GM12878 (cell line): ENCODE results near the gene ZBED2. TPM values are rescaled to one million over a fixed set of nuclear protein-coding genes. Genes with fewer than 3 reads are reported as not detected.

Source experiments
- ATF3 ChIP-seq: IDR thresholded peaks from 2 replicates; pipeline ENCODE4 v1.6.1; 2011; ENCODE audit warnings: low read depth, mild to moderate bottlenecking, low read length, moderate library complexity, borderline replicate concordance; ENCODE audit errors: extremely low read depth
- ATF7 ChIP-seq: fragments of 450-650 bp; IDR thresholded peaks from 2 replicates; pipeline ENCODE4 v1.6.1; 2016; ENCODE audit warnings: low read depth, mild to moderate bottlenecking
- BACH1 ChIP-seq: fragments of 450-650 bp; IDR thresholded peaks from 2 replicates; pipeline ENCODE4 v1.6.1; 2017; ENCODE audit warnings: mild to moderate bottlenecking, borderline replicate concordance
- CHD1 ChIP-seq: IDR thresholded peaks from 2 replicates; pipeline ENCODE4 v1.6.1; 2012; ENCODE audit warnings: low read depth, low read length, improper control_type of control experiment
- EED ChIP-seq: sonication (generic); IDR thresholded peaks from 2 replicates; pipeline ENCODE4 v1.6.1; 2016; ENCODE audit warnings: antibody characterized with exemption, low read depth
- EP300 ChIP-seq, 2 experiments: fragments of 150-350 bp in 1 of 2; IDR thresholded peaks; 2 replicates each; pipeline ENCODE4 v1.6.1; 2011 to 2012; ENCODE audit warnings: low read depth in 2 of 2, low read length in 2 of 2, borderline replicate concordance in 1 of 2, improper control_type of control experiment in 1 of 2, inconsistent platforms in 1 of 2; ENCODE audit not compliant: control insufficient read depth in 1 of 2
- FOXM1 ChIP-seq: IDR thresholded peaks from 2 replicates; pipeline ENCODE4 v1.6.1; 2012; ENCODE audit warnings: low read depth, mild to moderate bottlenecking, inconsistent platforms, low read length, moderate library complexity
- GABPA ChIP-seq: IDR thresholded peaks from 2 replicates; pipeline ENCODE4 v1.6.1; 2014; ENCODE audit warnings: antibody characterized with exemption, low read depth, mild to moderate bottlenecking, inconsistent platforms
- HCFC1 ChIP-seq: fragments of 150-350 bp; IDR thresholded peaks from 2 replicates; pipeline ENCODE4 v1.6.1; 2014; ENCODE audit warnings: low read length
- HDGF ChIP-seq: fragments of 450-650 bp; IDR thresholded peaks from 2 replicates; pipeline ENCODE4 v1.6.1; 2016; ENCODE audit warnings: antibody characterized with exemption
- IKZF1 ChIP-seq: fragments of 450-650 bp; conservative IDR thresholded peaks from 2 replicates; pipeline ENCODE4 v1.6.1; 2017; ENCODE audit warnings: antibody characterized with exemption, mild to moderate bottlenecking
- IRF4 ChIP-seq: IDR thresholded peaks from 2 replicates; pipeline ENCODE4 v1.6.1; 2011; ENCODE audit warnings: low read depth, low read length
- KDM1A ChIP-seq: fragments of 200-600 bp; sonication (generic); IDR thresholded peaks from 2 replicates; pipeline ENCODE4 v1.6.1; 2016; ENCODE audit warnings: borderline replicate concordance
- KLF5 ChIP-seq: fragments of 450-650 bp; IDR thresholded peaks from 2 replicates; pipeline ENCODE4 v1.6.1; 2014; ENCODE audit warnings: mild to moderate bottlenecking; ENCODE audit not compliant: partially characterized antibody
- LARP7 ChIP-seq: fragments of 450-650 bp; IDR thresholded peaks from 2 replicates; pipeline ENCODE4 v1.6.1; 2017; ENCODE audit warnings: mild to moderate bottlenecking
- MTA2 ChIP-seq: fragments of 450-650 bp; IDR thresholded peaks from 2 replicates; pipeline ENCODE4 v1.6.1; 2016; ENCODE audit warnings: low read depth, mild to moderate bottlenecking, moderate library complexity
- NBN ChIP-seq: fragments of 450-650 bp; IDR thresholded peaks from 2 replicates; pipeline ENCODE4 v1.6.1; 2016
- NRF1 ChIP-seq: conservative IDR thresholded peaks from 2 replicates; pipeline ENCODE4 v1.6.1; 2011; ENCODE audit warnings: mild to moderate bottlenecking, low read depth, low read length, improper control_type of control experiment
- PAX8 ChIP-seq: fragments of 450-650 bp; IDR thresholded peaks from 2 replicates; pipeline ENCODE4 v1.6.1; 2017; ENCODE audit warnings: mild to moderate bottlenecking, moderate library complexity
- POU2F2 ChIP-seq: IDR thresholded peaks from 3 replicates; pipeline ENCODE4 v1.6.1; 2011; ENCODE audit warnings: low read depth, mild to moderate bottlenecking, low read length, borderline replicate concordance
- RBBP5 ChIP-seq: fragments of 200-600 bp; sonication (generic); conservative IDR thresholded peaks from 2 replicates; pipeline ENCODE4 v1.6.1; 2016
- RFX5 ChIP-seq: IDR thresholded peaks from 2 replicates; pipeline ENCODE4 v1.6.1; 2011; ENCODE audit warnings: low read depth, low read length, improper control_type of control experiment
- SIN3A ChIP-seq: IDR thresholded peaks from 2 replicates; pipeline ENCODE4 v1.6.1; 2012; ENCODE audit warnings: low read depth, low read length, improper control_type of control experiment
- SMARCA5 ChIP-seq: fragments of 450-650 bp; IDR thresholded peaks from 2 replicates; pipeline ENCODE4 v1.6.1; 2017; ENCODE audit warnings: mild to moderate bottlenecking
- SREBF1 ChIP-seq: IDR thresholded peaks from 2 replicates; pipeline ENCODE4 v1.6.1; 2012; ENCODE audit warnings: mild to moderate bottlenecking, low read length
- TBL1XR1 ChIP-seq: IDR thresholded peaks from 2 replicates; pipeline ENCODE4 v1.6.1; 2012; ENCODE audit warnings: low read depth, low read length, improper control_type of control experiment
- WRNIP1 ChIP-seq: IDR thresholded peaks from 2 replicates; pipeline ENCODE4 v1.6.1; 2011; ENCODE audit warnings: low read depth, low read length, improper control_type of control experiment, borderline replicate concordance
- YY1 ChIP-seq: IDR thresholded peaks from 2 replicates; pipeline ENCODE4 v1.6.1; 2011; ENCODE audit warnings: low read depth, mild to moderate bottlenecking, low read length
- polyA plus RNA-seq, 11 experiments: library from polyadenylated mRNA; depleted of rRNA in 4 of 11; unstranded in 6 of 11; stranded (reverse) in 5 of 11; fragments of >200 nt; fragmentation: Nextera tagmentation in 4 of 11; fragmentation: Illumina TruSeq in 1 of 11; extraction: Ambion mirVana in 4 of 11; extraction: Trizol in 1 of 11; gene quantifications; 1 replicate in 1 of 11; 2 replicates in 10 of 11; pipeline versions ENCODE4 v1.2.1 to v1.2.3, GENCODE V29; 2011 to 2016; ENCODE audit warnings: inconsistent platforms in 2 of 11, missing spikeins in 2 of 11, low read depth in 1 of 11
- total RNA-seq, 4 experiments: library from RNA; depleted of rRNA in 3 of 4; stranded (reverse); fragments of >200 nt in 3 of 4; fragmentation: Illumina TruSeq in 1 of 4; extraction: Trizol in 1 of 4; gene quantifications; 2 replicates each; pipeline versions ENCODE4 v1.2.1 to v1.2.3, GENCODE V29; 2013 to 2021
- TF ChIP-seq, protein P1 (sequence below): IDR thresholded peaks from 2 replicates; pipeline ENCODE4 v1.6.1; 2012; ENCODE audit warnings: low read length, inconsistent platforms
- TF ChIP-seq, protein P2 (sequence below): fragments of 150-350 bp; IDR thresholded peaks from 2 replicates; pipeline ENCODE4 v1.6.1; 2016; ENCODE audit warnings: low read depth, low read length

ZBED2 gene
- total and polyA plus RNA-seq, 10 of the 15 experiments (the other 5 are each of a cell fraction or from before 2014, with no cell fraction given) = 0.02 to 0.24 (median 0.08) TPM; not detected in 3

DNA sequence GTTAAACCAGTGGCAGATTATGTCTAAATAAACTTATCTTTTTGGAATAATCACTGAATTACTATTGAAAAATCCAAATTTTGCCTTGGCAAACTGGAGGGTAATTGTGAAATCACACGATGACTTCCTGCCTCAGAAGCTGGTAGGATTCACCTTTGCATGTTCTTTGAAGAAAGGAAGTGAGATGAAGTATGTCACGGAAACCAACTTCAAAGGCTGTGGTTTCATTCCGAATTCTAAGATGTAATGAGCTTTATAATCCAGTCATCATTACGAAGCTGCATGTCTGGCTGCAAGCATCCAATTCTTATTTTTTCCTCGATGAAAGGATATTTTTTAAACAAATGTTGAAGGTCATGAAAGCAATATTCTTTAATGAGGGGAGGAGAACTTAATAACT is 15.0 kb upstream of the ZBED2 start (continued):
- TF ChIP-seq SMARCA5 = no peak
- no peak for TF ChIP-seq LARP7
- TF ChIP-seq HDGF = no peak
- TF ChIP-seq WRNIP1 = no peak
- no peak for TF ChIP-seq HCFC1
- TF ChIP-seq PAX8 = no peak
- TF ChIP-seq NRF1 = no peak
- TF ChIP-seq RBBP5 = no peak
- no peak for TF ChIP-seq NBN
- TF ChIP-seq ATF3 = no peak
- peak; percentile 29; the same call in 1 of the 2 replicates for TF ChIP-seq IKZF1
- TF ChIP-seq CHD1 = no peak
- TF ChIP-seq KDM1A = no peak
- TF ChIP-seq EP300 (IDR thresholded peaks at IDR 0.05; ENCODE audit: borderline replicate concordance in 1 of 2, control insufficient read depth in 1 of 2, low read depth in 2 of 2, low read length in 2 of 2) = peak; percentile 46 to 72; a peak in 2 of 4 replicates
- TF ChIP-seq POU2F2 = peak; percentile 53; the same call in 1 of the 3 replicates
- TF ChIP-seq, protein P1, sequence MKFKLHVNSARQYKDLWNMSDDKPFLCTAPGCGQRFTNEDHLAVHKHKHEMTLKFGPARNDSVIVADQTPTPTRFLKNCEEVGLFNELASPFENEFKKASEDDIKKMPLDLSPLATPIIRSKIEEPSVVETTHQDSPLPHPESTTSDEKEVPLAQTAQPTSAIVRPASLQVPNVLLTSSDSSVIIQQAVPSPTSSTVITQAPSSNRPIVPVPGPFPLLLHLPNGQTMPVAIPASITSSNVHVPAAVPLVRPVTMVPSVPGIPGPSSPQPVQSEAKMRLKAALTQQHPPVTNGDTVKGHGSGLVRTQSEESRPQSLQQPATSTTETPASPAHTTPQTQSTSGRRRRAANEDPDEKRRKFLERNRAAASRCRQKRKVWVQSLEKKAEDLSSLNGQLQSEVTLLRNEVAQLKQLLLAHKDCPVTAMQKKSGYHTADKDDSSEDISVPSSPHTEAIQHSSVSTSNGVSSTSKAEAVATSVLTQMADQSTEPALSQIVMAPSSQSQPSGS = peak; percentile 70
- no peak for TF ChIP-seq TBL1XR1
- TF ChIP-seq EED = no peak
- TF ChIP-seq ATF7 = peak; percentile 79
- no peak for TF ChIP-seq GABPA
- TF ChIP-seq FOXM1 = no peak
- no peak for TF ChIP-seq SIN3A
- TF ChIP-seq KLF5 = no peak
- peak; percentile 75 for TF ChIP-seq MTA2
- TF ChIP-seq, protein P2, sequence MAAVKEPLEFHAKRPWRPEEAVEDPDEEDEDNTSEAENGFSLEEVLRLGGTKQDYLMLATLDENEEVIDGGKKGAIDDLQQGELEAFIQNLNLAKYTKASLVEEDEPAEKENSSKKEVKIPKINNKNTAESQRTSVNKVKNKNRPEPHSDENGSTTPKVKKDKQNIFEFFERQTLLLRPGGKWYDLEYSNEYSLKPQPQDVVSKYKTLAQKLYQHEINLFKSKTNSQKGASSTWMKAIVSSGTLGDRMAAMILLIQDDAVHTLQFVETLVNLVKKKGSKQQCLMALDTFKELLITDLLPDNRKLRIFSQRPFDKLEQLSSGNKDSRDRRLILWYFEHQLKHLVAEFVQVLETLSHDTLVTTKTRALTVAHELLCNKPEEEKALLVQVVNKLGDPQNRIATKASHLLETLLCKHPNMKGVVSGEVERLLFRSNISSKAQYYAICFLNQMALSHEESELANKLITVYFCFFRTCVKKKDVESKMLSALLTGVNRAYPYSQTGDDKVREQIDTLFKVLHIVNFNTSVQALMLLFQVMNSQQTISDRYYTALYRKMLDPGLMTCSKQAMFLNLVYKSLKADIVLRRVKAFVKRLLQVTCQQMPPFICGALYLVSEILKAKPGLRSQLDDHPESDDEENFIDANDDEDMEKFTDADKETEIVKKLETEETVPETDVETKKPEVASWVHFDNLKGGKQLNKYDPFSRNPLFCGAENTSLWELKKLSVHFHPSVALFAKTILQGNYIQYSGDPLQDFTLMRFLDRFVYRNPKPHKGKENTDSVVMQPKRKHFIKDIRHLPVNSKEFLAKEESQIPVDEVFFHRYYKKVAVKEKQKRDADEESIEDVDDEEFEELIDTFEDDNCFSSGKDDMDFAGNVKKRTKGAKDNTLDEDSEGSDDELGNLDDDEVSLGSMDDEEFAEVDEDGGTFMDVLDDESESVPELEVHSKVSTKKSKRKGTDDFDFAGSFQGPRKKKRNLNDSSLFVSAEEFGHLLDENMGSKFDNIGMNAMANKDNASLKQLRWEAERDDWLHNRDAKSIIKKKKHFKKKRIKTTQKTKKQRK = no peak
- TF ChIP-seq BACH1 = no peak
- no peak for TF ChIP-seq SREBF1
- TF ChIP-seq YY1 = no peak
- no peak for TF ChIP-seq IRF4
- TF ChIP-seq RFX5 = no peak
